Fibroblast of peridontal ligament (primary cell): Measurements from ENCODE around the gene USP10.
"Not testable (repeated sequence)": the region's sequence is repeated elsewhere in the genome, so short reads cannot be mapped to it uniquely, and the experiment has no call there.

ENCODE experiments used
- DNase-seq: peaks from one replicate; pipeline ENCODE4 v3.0.0-alpha.2; 2010; ENCODE audit errors: extremely low read depth

Gene USP10

DNA sequence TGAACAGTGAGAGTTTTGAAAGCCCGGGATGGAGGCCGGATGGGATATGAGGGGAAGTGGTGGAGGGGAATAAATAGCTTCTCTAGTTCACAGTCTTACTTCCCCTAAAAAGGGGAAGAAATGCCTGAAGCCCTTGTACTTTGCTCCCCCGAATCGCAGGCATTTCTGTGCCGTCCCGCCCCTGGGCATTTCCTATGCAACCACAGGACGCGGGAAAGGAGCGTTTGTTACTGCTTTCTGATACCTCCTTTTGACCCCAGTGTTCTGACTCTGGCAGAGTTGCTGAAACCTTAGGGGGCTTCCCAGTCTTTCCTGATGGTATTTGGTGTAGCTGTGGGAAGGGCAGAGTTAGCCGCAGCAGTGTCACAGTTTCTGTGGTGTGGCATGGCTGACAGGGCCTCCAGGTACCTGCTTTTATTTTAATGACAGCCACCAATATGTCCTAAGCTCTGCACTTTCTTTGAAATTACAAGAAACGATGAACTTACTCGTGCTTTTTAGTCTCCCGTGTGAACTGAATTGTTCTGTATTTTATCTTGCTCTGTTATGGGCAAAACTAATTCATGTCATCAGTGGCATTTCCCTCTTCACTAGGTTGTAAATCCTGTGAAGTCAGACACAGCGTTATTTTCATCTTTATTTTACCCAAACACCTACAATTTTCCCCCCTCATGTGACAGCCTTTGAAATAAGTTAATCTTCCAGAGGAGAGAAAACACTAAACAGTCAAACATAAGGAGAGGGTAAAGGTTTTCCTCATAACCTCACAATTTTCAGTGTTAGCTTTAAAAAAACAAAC is 27.1 kb downstream of the USP10 start:
- DNase-seq, result no peak

- DNase-seq, result no peak
Measured at GRCh38 chr16:84728853-84729424, 29.1 kb downstream of the USP10 start.

DNA sequence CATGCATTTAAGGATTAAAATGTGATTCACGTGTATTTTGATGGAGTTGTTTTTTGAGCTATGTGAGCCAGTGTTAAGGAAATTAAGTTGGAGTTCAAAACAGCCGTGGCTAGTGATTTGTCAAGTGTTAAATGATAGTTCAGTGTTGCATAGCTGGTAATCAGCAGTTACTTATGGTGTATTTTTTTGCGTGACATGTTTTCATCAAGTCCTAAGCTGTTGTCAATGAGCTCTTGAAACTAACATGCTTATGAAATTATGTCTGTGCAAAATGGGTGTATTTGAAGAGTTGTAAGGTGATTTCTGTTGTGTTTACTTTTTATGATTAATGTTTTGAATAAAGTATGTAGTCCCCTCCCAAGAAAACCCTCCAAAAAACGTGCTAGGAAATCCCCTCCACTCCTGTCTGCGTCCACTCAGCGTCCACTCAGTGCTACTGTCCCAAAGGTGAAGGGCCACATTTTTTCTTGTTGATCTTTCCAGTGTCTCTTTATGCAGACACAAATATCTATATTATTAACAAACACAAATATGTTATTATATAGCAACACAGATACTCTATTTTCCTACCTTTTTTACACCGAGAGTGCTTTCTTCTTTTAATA is 30.0 kb downstream of the USP10 start:
- DNase-seq, result no peak

GRCh38 chr16:84730406-84731106 is 30.8 kb downstream of the USP10 start:
- peak; percentile 95 for DNase-seq

DNA sequence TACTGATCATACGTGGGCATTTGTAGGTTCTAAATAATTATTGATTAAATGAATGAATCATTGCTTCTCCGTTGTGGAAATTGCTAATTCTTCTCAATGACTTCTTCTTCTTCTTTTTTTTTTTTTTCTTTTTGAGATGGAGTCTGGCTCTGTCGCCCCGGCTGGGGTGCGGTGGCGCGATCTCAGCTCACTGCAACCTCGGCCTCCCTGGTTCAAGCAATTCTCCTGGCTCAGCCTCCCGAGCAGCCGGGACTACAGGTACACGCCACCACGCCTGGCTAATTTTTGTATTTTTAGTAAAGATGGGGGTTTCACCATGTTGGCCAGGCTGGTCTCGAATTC is 32.5 kb downstream of the USP10 start:
- DNase-seq, result not testable (repeated sequence)

- DNase-seq, result no peak
Measured at GRCh38 chr16:84732674-84733352, 33.0 kb downstream of the USP10 start.

GRCh38 chr16:84735849-84736586 is 36.2 kb downstream of the USP10 start:
- no peak for DNase-seq

DNA sequence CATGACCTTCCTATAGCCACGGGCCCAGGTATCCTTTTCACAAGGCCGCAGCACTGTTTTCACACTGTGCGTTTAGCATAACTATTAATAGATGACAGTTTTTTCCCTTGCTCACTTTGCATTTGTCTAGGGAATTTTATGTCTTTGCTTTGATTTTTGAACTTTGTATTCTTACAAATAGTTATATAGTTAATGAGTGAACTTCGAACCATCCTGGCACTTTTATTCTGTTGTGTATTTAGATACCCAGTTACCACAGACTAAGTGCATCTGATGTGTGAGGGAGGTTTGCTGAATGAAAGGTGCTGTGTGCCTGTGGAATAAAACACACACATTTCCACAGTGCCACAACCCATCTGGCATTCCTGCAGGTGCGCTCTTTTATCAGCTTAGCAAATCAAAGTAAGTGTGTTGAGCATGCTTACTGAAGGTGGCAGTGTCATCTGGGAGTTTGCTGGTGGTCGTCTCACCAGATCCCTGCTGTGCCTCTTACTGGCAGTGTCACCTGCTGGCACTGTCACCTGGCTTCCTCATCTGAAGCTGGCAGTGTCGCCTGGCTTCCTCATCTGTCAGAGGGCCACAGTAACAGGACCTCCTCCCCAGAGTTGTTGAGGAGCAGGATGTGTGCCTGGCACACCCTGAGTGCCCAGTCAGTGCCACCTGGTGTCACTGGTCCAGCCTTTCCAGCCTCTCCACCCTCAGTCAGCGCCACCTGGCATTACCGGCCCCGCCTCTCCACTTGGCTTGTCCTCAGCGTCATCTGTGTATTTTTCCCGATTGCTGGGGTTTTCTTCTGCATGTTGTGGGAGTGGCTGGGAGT is 37.6 kb downstream of the USP10 start:
- DNase-seq, result no peak

- DNase-seq, result peak; percentile 73
Measured at GRCh38 chr16:84738255-84739038, 38.6 kb downstream of the USP10 start.

DNA sequence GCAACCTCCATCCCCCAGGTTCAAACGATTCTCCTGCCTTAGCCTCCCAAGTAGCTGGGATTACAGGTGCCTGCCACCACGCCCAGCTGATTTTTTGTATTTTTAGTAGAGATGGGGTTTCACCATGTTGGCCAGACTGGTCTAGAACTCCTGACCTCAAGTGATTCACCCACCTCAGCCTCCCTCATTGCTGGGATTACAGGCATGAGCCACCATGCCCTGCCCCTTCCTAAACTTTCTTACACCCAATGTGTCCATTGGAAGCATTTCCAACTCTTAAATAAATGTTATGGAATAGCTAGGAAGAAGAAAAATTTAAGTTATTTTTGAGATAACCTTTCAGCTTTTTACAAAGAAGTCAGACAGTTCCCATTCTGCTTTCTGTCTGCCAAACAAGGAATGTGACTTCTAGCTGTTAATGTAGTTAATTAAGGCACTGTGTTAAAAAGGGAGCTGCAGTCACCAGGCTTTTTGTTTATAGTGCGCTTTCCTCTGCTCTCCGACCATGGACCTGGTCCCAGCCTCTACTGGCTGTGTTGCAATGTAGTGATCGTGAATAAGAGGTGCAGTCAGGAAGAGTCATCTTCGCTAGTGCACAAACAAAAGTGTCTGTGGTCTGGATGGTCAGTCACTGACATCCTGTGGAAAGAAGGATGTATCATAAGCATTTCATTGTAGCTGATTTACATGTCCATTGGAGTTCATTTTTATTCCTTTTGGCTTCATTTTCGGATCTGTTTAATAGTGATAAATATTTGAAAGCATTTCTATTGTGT is 39.7 kb downstream of the USP10 start:
- DNase-seq, result peak; percentile 73

DNA sequence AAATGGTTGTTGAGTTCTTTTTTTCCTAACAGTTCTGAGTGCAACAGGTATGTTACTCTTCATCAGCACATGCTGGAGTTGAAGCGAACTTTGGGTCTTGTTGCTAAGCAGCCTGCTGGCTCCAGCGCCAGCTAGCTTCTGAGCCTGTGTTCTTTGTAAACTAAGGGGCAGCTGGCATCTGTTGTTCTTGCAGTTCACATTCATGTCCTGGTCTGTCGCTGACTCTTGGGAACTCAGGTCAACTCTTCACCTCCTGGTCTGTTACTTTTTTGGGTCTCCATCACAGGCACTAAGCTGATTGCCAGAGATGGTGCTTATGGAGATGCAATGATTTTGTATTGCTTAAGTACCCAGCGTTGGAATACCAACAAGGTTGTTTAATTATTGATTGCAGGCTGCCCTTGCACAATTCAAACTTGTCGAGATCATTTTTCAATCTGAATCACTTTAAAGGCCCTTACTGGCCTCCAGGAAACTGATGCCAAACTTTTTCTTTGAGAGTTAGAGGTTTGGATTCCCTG is 40.9 kb downstream of the USP10 start:
- peak; percentile 77 for DNase-seq

- DNase-seq, result no peak
Measured at GRCh38 chr16:84741340-84741830, 41.6 kb downstream of the USP10 start.

DNA sequence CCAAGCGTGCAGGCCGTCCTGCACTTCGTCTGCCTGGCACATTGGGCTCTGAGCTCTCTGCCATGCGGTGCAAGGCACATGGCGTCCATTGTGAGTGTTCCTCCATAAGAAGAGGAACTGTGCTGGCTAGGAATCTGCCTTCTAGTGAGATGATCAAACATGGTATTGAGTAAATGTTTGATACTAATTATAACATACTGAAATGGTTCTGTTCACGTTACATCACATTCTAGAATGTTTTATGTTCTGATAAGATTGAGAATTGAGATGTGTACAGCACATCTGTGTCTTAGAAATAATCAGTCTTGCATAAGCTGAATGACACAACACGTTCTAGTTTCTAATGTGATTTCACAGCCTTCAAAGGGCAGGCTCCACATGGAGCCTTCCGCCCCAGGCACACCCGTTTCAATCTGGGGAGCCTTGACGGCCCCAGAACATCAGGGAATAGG is 42.9 kb downstream of the USP10 start:
- DNase-seq, result no peak

GRCh38 chr16:84746231-84746630 is 46.4 kb downstream of the USP10 start:
- no peak for DNase-seq

DNA sequence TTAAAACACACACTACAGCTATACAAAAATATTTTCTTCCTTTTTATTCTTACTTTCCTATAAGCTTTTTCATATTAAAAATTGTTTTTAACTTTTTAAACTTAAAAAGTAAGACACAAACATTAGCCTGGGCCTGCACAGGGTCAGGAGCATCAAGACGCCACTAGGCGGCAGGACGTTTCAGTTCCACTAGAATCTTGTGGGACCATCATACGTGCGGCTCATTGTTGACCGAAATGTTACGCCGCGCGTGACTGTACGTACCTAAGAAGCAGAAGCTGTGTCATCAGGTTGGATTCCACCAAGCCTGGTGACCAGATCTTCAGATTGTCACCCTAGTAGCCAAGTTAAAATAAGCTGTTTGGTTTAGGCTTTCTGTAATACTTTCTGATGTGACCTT is 47.1 kb downstream of the USP10 start:
- DNase-seq, result no peak

DNA sequence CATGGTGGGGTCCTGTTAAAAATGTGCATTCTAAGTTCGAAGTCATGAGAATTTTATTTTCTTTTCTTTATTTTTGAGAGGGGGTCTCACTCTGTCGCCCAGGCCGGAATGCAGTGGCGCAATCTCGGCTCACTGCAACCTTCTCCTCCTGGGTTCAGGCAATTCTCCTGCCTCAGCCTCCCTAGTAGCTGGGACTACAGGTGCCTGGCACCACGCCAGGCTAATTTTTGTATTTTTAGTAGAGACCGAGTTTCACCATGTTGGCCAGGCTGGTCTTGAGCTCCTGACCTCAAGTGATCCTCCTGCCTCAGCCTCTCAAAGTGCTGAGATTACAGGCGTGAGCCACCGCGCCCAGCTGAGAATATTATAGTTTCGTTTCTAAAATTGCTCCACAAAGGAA is 48.4 kb downstream of the USP10 start:
- not testable (repeated sequence) for DNase-seq

DNA sequence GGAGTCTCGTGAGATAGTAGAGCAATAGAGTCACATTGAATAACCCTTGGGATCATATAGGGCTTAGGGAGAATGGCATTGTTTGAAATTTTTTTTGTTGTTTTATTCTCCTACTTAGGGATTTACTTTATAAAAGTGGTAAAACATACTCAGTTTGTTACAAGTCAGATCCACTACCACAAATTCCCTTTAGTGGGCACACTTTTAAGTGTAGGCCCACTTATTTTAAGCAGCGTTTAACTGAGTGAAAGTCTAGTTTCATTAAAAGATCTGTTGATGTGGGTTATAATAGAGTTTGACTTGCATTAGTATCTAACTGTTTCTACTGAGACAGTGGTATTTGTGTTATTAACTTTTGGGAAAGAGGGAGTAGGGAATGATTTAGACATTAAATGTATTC is 49.3 kb downstream of the USP10 start:
- no peak for DNase-seq

DNA sequence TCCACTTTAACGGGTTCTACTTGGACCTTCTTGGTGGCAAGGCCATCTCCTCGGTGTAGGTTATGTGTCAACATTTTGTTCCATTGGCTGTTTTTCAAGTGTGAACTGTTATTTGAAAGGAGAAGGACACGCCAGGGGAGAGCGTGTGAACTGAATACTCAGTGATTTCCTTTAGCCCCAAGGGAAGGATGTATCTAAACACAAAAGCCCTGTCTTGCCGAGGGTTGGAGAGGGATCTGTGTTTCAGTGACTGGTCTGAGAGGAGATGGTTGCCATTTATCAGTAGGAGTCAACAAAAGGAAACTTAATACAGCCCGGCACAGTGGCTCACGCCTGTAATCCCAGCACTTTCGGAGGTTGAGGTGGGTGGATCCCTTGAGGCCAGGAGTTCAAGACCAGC is 50.0 kb downstream of the USP10 start:
- DNase-seq, result peak; percentile 70
